HepG2 (cell line): Measurements from ENCODE around the gene SAPCD2. TPM values are rescaled to one million over a fixed set of nuclear protein-coding genes. Genes with fewer than 3 reads are reported as not detected.

Source experiments
- CREB3 ChIP-seq: sonication (generic); formaldehyde crosslinking; IDR thresholded peaks from 2 replicates; pipeline ENCODE4 v1.5.0; 2020; ENCODE audit warnings: missing genetic modification reagents
- GMEB2 ChIP-seq: IDR thresholded peaks from 2 replicates; pipeline ENCODE4 v1.6.1; 2016; ENCODE audit warnings: missing biosample characterization, missing genetic modification reagents, low read depth
- ISX ChIP-seq: sonication (generic); formaldehyde crosslinking; conservative IDR thresholded peaks from 2 replicates; pipeline ENCODE4 v1.5.0; 2020; ENCODE audit warnings: missing genetic modification reagents
- JUND ChIP-seq: sonication (generic); formaldehyde crosslinking; IDR thresholded peaks from 2 replicates; pipeline ENCODE4 v1.8.0; 2022; ENCODE audit warnings: mild to moderate bottlenecking, missing genetic modification reagents
- KAT7 ChIP-seq: IDR thresholded peaks from 2 replicates; pipeline ENCODE4 v1.6.1; 2018; ENCODE audit warnings: borderline replicate concordance, missing compliant biosample characterization
- KDM3A ChIP-seq: IDR thresholded peaks from 2 replicates; pipeline ENCODE4 v1.6.1; 2018; ENCODE audit warnings: low read depth, missing compliant biosample characterization
- KLF9 ChIP-seq: IDR thresholded peaks from 2 replicates; pipeline ENCODE4 v1.6.1; 2016; ENCODE audit warnings: low read depth
- MXD3 ChIP-seq: IDR thresholded peaks from 2 replicates; pipeline ENCODE4 v1.6.1; 2016; ENCODE audit warnings: mild to moderate bottlenecking, missing biosample characterization, missing genetic modification reagents
- NFE2 ChIP-seq: sonication (generic); formaldehyde crosslinking; IDR thresholded peaks from 2 replicates; pipeline ENCODE4 v1.4.0; 2020; ENCODE audit warnings: missing genetic modification reagents
- POLR2G ChIP-seq: fragments of 200-400 bp; formaldehyde crosslinking; IDR thresholded peaks from 2 replicates; pipeline ENCODE4 v1.6.1; 2018; ENCODE audit warnings: mild to moderate bottlenecking, low read depth, low read length, moderate library complexity
- SIN3B ChIP-seq: fragments of 150-350 bp; IDR thresholded peaks from 2 replicates; pipeline ENCODE4 v1.6.1; 2014; ENCODE audit warnings: low read length
- SPEN ChIP-seq: sonication (generic); formaldehyde crosslinking; IDR thresholded peaks from 2 replicates; pipeline ENCODE4 v1.5.1; 2020; ENCODE audit warnings: low read depth, mild to moderate bottlenecking, missing genetic modification reagents
- SRF ChIP-seq: IDR thresholded peaks from 2 replicates; pipeline ENCODE4 v1.6.1; 2011; ENCODE audit warnings: mild to moderate bottlenecking, low read depth, low read length, moderate library complexity
- ZNF432 ChIP-seq: sonication (generic); formaldehyde crosslinking; IDR thresholded peaks from 2 replicates; pipeline ENCODE4 v1.5.0; 2020; ENCODE audit warnings: missing genetic modification reagents, mild to moderate bottlenecking, borderline replicate concordance
- ZNF484 ChIP-seq: sonication (generic); formaldehyde crosslinking; IDR thresholded peaks from 2 replicates; pipeline ENCODE4 v1.5.1; 2020; ENCODE audit warnings: mild to moderate bottlenecking, low read depth, missing genetic modification reagents, borderline replicate concordance
- ZNF496 ChIP-seq: sonication (generic); formaldehyde crosslinking; IDR thresholded peaks from 2 replicates; pipeline ENCODE4 v1.8.1; 2023; ENCODE audit warnings: mild to moderate bottlenecking, moderate library complexity, missing genetic modification reagents; ENCODE audit not compliant: insufficient replicate concordance
- ZSCAN31 ChIP-seq: sonication (generic); formaldehyde crosslinking; IDR thresholded peaks from 2 replicates; pipeline ENCODE4 v1.5.0; 2020; ENCODE audit warnings: low read depth, mild to moderate bottlenecking, missing genetic modification reagents
- polyA plus RNA-seq, 8 experiments: library from polyadenylated mRNA; depleted of rRNA in 3 of 8; stranded (reverse) in 7 of 8; unstranded in 1 of 8; fragments of >200 nt; fragmentation: Illumina TruSeq in 4 of 8; extraction: Trizol in 4 of 8; gene quantifications; 2 replicates each; pipeline versions ENCODE4 v1.2.1 to v1.2.3, GENCODE V29; 2011 to 2016; ENCODE audit warnings: low read depth in 4 of 8, missing spikeins in 1 of 8, mixed read lengths in 1 of 8; ENCODE audit not compliant: insufficient read depth in 1 of 8
- total RNA-seq, 5 experiments: library from RNA; depleted of rRNA; stranded (reverse); fragments of >200 nt; fragmentation: Illumina TruSeq; extraction: Trizol; gene quantifications; 2 replicates each; pipeline ENCODE4 v1.2.3, GENCODE V29; 2016; ENCODE audit warnings: low read depth in 1 of 5
- TF ChIP-seq, protein P1 (sequence below): sonication (generic); formaldehyde crosslinking; IDR thresholded peaks from 2 replicates; pipeline ENCODE4 v1.8.0; 2023; ENCODE audit warnings: mild to moderate bottlenecking, missing genetic modification reagents
- TF ChIP-seq, protein P2 (sequence below): sonication (generic); formaldehyde crosslinking; IDR thresholded peaks from 2 replicates; pipeline ENCODE4 v1.5.1; 2020; ENCODE audit warnings: mild to moderate bottlenecking, missing genetic modification reagents, borderline replicate concordance
- TF ChIP-seq, protein P3 (sequence below): IDR thresholded peaks from 2 replicates; pipeline ENCODE4 v1.6.1; 2016; ENCODE audit warnings: mild to moderate bottlenecking

SAPCD2 gene
- total and polyA plus RNA-seq, 2 of the 13 experiments (the other 11 are each of a cell fraction or from before 2014, with no cell fraction given): 21.9 to 42.8 TPM

DNA sequence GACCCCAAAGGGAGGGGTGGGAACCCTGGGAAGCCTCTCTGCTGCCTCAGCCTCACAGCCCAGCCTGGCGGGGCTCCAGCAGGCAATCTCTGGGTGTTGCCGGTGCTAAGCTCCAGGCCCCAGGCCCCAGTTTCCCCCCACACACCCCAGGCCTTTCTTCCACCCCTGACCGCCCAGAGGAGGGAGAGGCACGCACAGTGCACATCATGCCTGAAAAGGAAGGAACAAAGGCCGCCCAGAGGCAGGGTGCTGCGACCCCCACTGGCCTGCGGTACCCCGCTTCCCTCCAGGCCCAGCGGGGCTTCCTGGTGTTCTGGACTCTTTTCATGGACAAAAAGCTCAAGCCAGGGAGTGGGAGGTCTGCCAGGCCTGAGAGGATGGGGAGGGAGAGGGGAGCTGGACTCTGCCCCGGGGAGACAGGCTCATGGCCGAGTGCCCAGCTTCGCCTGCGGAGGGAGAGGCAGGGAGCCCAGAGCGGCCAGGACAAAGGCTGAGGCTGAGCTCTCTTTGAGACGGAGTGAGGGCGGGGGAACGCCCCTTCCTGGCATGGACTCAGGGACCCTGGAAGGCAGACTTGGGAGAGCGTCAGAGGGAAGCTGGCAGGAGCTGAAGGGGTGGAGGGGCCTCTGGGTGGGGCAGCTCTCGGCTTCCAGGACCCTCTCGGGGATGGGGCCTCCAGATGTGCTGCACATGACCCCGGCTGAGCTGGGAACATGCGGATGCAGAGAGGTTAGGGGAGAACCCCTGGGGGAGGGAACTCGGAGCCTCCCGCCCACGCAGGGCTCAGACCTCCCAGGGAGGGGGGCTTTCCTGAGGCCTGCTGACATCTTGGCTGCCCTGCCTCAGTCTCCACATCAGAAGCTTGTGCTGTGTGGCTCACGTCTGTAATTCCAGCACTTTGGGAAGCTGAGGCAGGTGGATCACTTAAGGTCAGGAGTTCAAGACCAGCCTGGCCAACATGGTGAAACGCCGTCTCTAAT lies 14.7 kb downstream of the SAPCD2 start (continued):
- TF ChIP-seq ZSCAN31 (CRISPR knock-in tag) (peak; percentile 72; the same call in 1 of the 2 replicates), NFE2 (CRISPR knock-in tag) (no peak), CREB3 (CRISPR knock-in tag) (no peak), SPEN (CRISPR knock-in tag) (peak; percentile 49), MXD3 (CRISPR knock-in tag) (no peak), POLR2G (peak; percentile 90), JUND (no peak), ZNF496 (CRISPR knock-in tag) (no peak), ZNF484 (CRISPR knock-in tag) (no peak), SIN3B (no peak), KAT7 (no peak), ISX (CRISPR knock-in tag) (0 out of 2 replicates have a peak, but pooled peaks have one; percentile 8), ZNF432 (CRISPR knock-in tag) (no peak), SRF (no peak), KLF9 (CRISPR knock-in tag) (peak; percentile 14; the same call in 1 of the 2 replicates), GMEB2 (no peak), KDM3A (no peak; the same call in 1 of the 2 replicates)
- TF ChIP-seq, protein P1, sequence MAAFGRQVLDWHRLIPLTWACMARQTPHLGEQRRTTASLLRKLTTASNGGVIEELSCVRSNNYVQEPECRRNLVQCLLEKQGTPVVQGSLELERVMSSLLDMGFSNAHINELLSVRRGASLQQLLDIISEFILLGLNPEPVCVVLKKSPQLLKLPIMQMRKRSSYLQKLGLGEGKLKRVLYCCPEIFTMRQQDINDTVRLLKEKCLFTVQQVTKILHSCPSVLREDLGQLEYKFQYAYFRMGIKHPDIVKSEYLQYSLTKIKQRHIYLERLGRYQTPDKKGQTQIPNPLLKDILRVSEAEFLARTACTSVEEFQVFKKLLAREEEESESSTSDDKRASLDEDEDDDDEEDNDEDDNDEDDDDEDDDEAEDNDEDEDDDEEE (CRISPR knock-in tag): no peak
- TF ChIP-seq, protein P2, sequence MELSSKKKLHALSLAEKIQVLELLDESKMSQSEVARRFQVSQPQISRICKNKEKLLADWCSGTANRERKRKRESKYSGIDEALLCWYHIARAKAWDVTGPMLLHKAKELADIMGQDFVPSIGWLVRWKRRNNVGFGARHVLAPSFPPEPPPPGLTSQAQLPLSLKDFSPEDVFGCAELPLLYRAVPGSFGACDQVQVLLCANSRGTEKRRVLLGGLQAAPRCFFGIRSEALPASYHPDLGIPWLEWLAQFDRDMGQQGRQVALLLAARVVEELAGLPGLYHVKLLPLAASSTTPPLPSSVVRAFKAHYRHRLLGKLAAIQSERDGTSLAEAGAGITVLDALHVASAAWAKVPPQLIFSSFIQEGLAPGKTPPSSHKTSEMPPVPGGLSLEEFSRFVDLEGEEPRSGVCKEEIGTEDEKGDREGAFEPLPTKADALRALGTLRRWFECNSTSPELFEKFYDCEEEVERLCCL (CRISPR knock-in tag): no peak
- TF ChIP-seq, protein P3, sequence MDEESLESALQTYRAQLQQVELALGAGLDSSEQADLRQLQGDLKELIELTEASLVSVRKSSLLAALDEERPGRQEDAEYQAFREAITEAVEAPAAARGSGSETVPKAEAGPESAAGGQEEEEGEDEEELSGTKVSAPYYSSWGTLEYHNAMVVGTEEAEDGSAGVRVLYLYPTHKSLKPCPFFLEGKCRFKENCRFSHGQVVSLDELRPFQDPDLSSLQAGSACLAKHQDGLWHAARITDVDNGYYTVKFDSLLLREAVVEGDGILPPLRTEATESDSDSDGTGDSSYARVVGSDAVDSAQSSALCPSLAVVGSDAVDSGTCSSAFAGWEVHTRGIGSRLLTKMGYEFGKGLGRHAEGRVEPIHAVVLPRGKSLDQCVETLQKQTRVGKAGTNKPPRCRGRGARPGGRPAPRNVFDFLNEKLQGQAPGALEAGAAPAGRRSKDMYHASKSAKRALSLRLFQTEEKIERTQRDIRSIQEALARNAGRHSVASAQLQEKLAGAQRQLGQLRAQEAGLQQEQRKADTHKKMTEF (CRISPR knock-in tag): 0 out of 2 replicates have a peak, but pooled peaks have one; percentile 56
